Ovary (tissue), 9 donors: ENCODE measurements around the gene HADHA. TPM values are rescaled to one million over a fixed set of nuclear protein-coding genes. Genes with fewer than 3 reads are reported as not detected.

ENCODE experiments used
- DNase-seq, 5 donors: peaks; one replicate each; pipeline ENCODE4 v3.0.0-alpha.2; 2019 to 2020
- H3K27ac ChIP-seq, 2 donors: fragments of 200-600 bp; one replicate each; pipeline versions ENCODE4 v1.5.1 to v1.8.0; 2019 to 2022
- H3K27me3 ChIP-seq: fragments of 200-600 bp; one replicate; pipeline ENCODE4 v1.8.0; 2022
- H3K36me3 ChIP-seq: fragments of 200-600 bp; sonication (generic); one replicate; pipeline ENCODE4 v1.5.1; 2019
- H3K4me1 ChIP-seq: one replicate; pipeline ENCODE4 v1.8.1; 2013; ENCODE audit warnings: mild to moderate bottlenecking, moderate library complexity; ENCODE audit not compliant: insufficient read depth
- H3K4me3 ChIP-seq: fragments of 200-600 bp; sonication (generic); one replicate; pipeline ENCODE4 v1.5.1; 2017
- H3K9me3 ChIP-seq, 2 donors: fragments of 200-600 bp in 1 of 2; sonication (generic) in 1 of 2; one replicate each; pipeline versions ENCODE4 v1.5.1 to v1.8.1; 2013 to 2019; ENCODE audit warnings: mild to moderate bottlenecking in 1 of 2, moderate library complexity in 1 of 2
- EP300 ChIP-seq: sonication (generic); formaldehyde crosslinking; IDR thresholded peaks from one replicate; pipeline ENCODE4 v1.6.1; 2017; ENCODE audit warnings: antibody characterized with exemption
- POLR2A ChIP-seq: fragments of 450-650 bp; IDR thresholded peaks from one replicate; pipeline ENCODE4 v1.6.1; 2017; ENCODE audit warnings: antibody characterized with exemption, mild to moderate bottlenecking, moderate library complexity
- WGBS, 3 donors: extraction: QIAGEN DNeasy Blood & Tissue Kit in 1 of 3; methylation state at CpG; one replicate each; pipeline versions ENCODE4 v1.1.5 to v1.1.7; 2013 to 2017; 5-methylcytosine and 5-hydroxymethylcytosine counted together
- intact Hi-C, 4 donors: fragments of 100-400 bp; cut with DNase I; formaldehyde crosslinking; loops; one replicate each; pipeline versions ENCODE4 v1.11.0 to v1.15.1; 2022 to 2023
- polyA plus RNA-seq, 2 donors: library from polyadenylated mRNA; stranded (reverse); fragments of 200-250 nt in 1 of 2; fragments of 350-450 nt in 1 of 2; fragmentation: Illumina TruSeq in 1 of 2; extraction: RNeasy Lipid Tissue Mini Kit (QIAGEN cat#74804) in 1 of 2; gene quantifications; one replicate each; pipeline ENCODE4 v1.2.3, GENCODE V29; 2013 to 2014
- total RNA-seq, 7 donors: library from RNA; depleted of rRNA in 2 of 7; stranded (reverse); fragments of >200 nt in 2 of 7; fragmentation: NEBNext Ultra II Directional in 3 of 7; extraction: Animal tissue kit (Norgen Biotek cat#: 25700) in 3 of 7; gene quantifications; one replicate each; pipeline versions ENCODE4 v1.1.0 to v1.2.4, GENCODE V29; 2016 to 2023
- TF ChIP-seq, protein P1 (sequence below), 3 donors: fragments of 450-650 bp in 2 of 3; fragments of 200-600 bp in 1 of 3; IDR thresholded peaks; one replicate each; pipeline versions ENCODE4 v1.5.1 to v1.8.0; 2016 to 2022; ENCODE audit warnings: antibody characterized with exemption in 3 of 3, mild to moderate bottlenecking in 1 of 3
- donor health status: DM: no; HTN: no; CAD: no; lungs with moderate emphysema.
- donor health status: DM: no; HTN: no; CAD: no.
- donor health status: Bipolar disorder and iron deficiency.
- donor health status: DM: yes; HTN: yes; CAD: no.
- donor health status: DM: no; HTN: no; CAD: no.
- donor health status: DM: yes; HTN: yes; CAD: no.

Gene HADHA
- total and polyA plus RNA-seq, 9 donors = 85.2 to 290 (median 129) TPM

- WGBS, 3 donors = 82 to 86% (median 85%) methylated on average over 4 of the region's 4 CpGs
- intact Hi-C loops = no loop called here
- Histone ChIP-seq H3K27me3 (no peaks in the 10 kb centered on the region), H3K9me3 (no peaks in the 10 kb centered on the region), H3K4me3 (no peak overlapping the region), H3K4me1 (peaks cover 5% of the 10 kb centered on the region), H3K36me3 (no peaks in the 10 kb centered on the region), H3K27ac (no peak overlapping the region)
- TF ChIP-seq EP300 = no peak
- TF ChIP-seq, protein P1, sequence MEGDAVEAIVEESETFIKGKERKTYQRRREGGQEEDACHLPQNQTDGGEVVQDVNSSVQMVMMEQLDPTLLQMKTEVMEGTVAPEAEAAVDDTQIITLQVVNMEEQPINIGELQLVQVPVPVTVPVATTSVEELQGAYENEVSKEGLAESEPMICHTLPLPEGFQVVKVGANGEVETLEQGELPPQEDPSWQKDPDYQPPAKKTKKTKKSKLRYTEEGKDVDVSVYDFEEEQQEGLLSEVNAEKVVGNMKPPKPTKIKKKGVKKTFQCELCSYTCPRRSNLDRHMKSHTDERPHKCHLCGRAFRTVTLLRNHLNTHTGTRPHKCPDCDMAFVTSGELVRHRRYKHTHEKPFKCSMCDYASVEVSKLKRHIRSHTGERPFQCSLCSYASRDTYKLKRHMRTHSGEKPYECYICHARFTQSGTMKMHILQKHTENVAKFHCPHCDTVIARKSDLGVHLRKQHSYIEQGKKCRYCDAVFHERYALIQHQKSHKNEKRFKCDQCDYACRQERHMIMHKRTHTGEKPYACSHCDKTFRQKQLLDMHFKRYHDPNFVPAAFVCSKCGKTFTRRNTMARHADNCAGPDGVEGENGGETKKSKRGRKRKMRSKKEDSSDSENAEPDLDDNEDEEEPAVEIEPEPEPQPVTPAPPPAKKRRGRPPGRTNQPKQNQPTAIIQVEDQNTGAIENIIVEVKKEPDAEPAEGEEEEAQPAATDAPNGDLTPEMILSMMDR (IDR thresholded peaks at IDR 0.05) = no peak
- no peak for TF ChIP-seq POLR2A
- no peak for DNase-seq
Observed at GRCh38 chr2:26189751-26190150, 54.7 kb downstream of the HADHA start.

DNA sequence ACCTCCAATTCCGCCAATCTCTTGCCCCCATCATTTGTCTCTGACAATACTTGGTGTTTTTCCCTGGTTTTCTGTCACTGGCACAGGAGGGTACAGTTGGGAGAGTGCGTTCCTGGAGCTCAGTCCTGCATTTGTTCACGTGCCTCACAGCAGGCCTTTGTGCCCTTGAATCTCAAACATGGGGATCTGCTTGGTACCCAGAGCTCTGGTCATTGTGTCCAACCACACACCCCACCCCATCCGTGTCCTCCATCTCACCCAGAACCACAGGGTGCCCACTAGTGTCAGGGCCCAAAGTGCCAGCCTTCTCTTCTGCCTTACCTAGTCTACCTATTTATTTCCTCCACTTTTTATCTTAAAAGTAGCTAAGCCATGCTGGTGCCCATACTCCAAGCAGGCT is 55.3 kb downstream of the HADHA start:
- Histone ChIP-seq H3K4me1 (peaks cover 6% of the 10 kb centered on the region), H3K27me3 (no peaks in the 10 kb centered on the region), H3K4me3 (no peak overlapping the region), H3K9me3 (no peaks in the 10 kb centered on the region), H3K27ac (no peak overlapping the region), H3K36me3 (no peaks in the 10 kb centered on the region)
- no peak for DNase-seq
- no peak for TF ChIP-seq POLR2A
- TF ChIP-seq, protein P1 (IDR thresholded peaks at IDR 0.05) = no peak
- TF ChIP-seq EP300 = no peak
- intact Hi-C loops = no loop called here
- 79 to 90% (median 89%) methylated on average over 4 of the region's 4 CpGs for WGBS, 3 donors

- Histone ChIP-seq H3K9me3 (no peaks in the 10 kb centered on the region), H3K27ac (no peak overlapping the region), H3K36me3 (no peaks in the 10 kb centered on the region), H3K4me3 (no peak overlapping the region), H3K27me3 (no peaks in the 10 kb centered on the region), H3K4me1 (peaks cover 9% of the 10 kb centered on the region)
- intact Hi-C loops = no loop called here
- DNase-seq = no peak
- 91 to 92% (median 91%) methylated on average over 16 of the region's 16 CpGs for WGBS, 3 donors
- TF ChIP-seq POLR2A (no peak), EP300 (no peak)
- TF ChIP-seq, protein P1 (IDR thresholded peaks at IDR 0.05) = no peak
Observed at GRCh38 chr2:26187537-26188104, 56.8 kb downstream of the HADHA start.

DNA sequence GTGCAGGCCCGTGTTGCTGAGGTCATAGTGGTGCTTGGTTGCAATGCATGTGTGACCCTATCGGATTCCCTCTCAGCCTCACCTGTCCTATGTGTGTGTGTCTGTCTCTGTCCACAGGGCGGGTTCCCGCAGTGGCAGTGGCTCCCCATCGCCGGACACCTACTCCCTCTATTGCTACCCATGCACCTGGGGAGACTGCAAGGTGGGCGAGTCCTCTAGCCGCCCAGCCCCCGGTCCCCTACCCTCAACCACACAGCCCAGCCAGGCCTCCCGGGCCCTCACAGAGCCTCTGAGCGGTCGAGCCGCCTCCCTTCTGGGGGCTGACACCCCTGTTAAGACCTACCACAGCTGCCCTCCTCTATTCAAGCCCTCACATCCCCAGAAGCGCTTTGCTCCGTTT is 57.3 kb downstream of the HADHA start:
- no peak overlapping the region for H3K27ac ChIP-seq
- H3K9me3 ChIP-seq = no peaks in the 10 kb centered on the region
- no peak for TF ChIP-seq EP300
- no peak for TF ChIP-seq POLR2A
- TF ChIP-seq, protein P1 (IDR thresholded peaks at IDR 0.05) = no peak
- no peak overlapping the region for H3K4me3 ChIP-seq
- no peak for DNase-seq
- intact Hi-C loops = no loop called here
- no peaks in the 10 kb centered on the region for H3K36me3 ChIP-seq
- 91 to 93% (median 91%) methylated on average over 14 to 15 of the region's 15 CpGs for WGBS, 3 donors
- H3K4me1 ChIP-seq = peaks cover 9% of the 10 kb centered on the region
- no peaks in the 10 kb centered on the region for H3K27me3 ChIP-seq
